ENCODE data around the gene PHLDB3.

PHLDB3 gene

DNA sequence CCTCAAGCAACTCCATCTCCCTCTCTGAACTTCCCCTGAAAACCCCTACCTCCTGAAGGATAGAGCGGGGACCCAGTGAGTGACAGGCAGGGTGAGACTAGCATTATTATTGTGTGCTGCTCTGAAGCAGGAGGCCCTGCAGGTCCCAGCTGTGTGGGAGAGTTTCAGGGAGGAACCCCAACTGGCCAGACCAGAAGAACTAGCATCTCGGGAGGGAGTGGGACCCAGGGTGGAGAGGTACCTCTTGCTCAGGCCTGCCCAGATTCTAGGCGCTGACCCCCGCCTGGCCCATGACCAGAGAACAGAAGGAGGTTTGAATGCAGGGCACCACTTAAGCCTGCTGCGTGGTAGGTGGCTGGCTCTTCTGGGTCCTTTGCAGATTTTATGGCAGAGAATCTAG, 33.5 kb downstream of the PHLDB3 start:
- DNase-seq (ENCODE audit: low read depth, low spot score): peak; percentile 70
- H3K27ac ChIP-seq: peak overlapping the region; percentile 82

DNA sequence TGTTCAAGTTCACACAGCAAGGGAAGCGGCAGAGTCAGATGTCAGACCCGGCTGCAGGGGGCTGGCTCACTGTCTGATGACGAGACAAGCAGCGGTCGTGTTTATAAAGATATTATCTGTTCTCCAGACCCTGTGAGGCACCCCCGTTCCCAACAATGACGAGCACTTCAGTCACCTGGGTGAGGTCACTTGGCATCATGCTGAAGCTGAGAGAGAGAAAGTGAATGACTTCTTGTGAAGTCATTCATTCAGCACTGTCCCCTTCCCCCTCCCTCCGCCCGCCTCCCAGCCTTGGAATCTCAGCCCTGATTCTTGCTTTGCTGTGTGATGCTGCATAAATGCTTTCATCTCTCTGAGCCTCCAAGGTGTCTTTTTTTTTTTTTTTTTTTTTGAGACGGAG, 34.3 kb downstream of the PHLDB3 start:
- peak overlapping the region; percentile 82 for H3K27ac ChIP-seq
- DNase-seq (ENCODE audit: low read depth, low spot score): peak; percentile 57

DNA sequence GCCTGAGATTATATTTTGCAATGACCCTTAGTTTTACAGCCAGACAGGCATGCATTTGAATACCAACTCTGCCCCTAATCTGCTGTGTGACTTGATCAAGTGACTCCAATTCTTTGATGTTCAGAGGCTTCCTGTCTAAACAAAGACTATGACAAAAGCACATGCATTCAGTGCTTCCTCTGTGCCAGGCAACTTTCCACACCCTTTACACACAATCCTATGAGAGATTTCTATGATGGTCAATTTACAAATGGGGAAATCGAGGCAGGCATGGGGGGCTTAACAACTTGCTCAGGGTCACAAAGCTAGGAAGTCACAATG, 35.4 kb downstream of the PHLDB3 start:
- no peak for DNase-seq (ENCODE audit: low read depth, low spot score)

DNA sequence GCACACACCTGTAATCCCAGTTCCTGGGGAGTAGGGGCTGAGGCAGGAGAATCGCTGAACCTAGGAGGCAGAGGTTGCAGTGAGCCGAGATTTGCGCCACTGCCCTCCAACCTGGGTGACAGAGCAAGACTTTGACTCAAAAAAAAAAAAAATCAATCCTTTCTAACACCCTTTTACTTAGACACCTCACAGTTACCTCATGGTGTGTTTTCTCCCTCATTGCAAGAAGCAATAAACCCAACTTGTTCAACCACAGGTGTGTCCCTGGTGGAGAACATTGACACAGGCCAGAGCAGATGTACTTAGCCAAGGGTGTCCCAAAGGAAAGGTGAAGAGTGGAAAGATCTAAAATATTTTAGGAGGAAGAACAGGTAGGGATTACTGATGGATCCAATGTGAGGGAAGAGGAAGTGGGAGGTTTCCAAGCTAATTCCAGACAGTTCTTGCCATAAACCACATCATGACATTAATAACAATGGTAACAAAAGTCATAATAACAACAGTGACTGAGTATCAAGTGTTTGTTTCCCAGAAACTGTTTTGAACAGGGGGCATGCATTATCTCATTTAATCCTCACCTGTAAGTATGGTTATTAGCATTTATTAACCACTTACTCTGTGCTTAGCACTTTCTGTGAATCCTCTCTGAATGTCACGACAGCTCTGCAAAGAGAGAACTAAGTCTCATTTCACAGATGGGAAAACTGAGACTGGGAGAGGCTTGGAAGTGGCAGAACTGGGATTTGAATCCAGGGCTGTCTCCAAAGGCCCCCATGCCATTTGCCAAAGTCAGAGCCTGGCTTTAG, 36.0 kb downstream of the PHLDB3 start:
- DNase-seq (ENCODE audit: low read depth, low spot score): no peak
- H3K27ac ChIP-seq: peak overlapping the region; percentile 82

More for the DNA sequence above, 35.4 kb downstream of the PHLDB3 start:
- peak overlapping the region; percentile 82 for H3K27ac ChIP-seq

DNA sequence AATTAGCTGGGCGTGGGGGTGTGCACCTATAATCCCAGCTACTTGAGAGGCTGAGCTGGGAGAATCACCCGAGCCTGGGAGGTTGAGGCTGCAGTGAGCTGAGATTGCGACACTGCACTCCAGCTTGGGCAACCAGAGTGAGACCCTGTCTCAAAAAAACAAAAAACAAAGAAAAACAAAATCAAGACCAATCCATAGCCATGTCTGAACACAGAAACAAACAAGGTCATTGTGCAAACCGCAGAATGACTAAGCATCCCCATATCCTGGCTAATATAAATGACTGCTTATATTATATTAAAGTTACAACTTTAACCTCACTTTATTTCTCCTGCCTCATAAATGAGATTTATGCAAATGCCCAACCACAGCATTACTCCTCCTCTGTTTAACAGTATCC, 36.8 kb downstream of the PHLDB3 start:
- H3K27ac ChIP-seq: peak overlapping the region; percentile 82

DNA sequence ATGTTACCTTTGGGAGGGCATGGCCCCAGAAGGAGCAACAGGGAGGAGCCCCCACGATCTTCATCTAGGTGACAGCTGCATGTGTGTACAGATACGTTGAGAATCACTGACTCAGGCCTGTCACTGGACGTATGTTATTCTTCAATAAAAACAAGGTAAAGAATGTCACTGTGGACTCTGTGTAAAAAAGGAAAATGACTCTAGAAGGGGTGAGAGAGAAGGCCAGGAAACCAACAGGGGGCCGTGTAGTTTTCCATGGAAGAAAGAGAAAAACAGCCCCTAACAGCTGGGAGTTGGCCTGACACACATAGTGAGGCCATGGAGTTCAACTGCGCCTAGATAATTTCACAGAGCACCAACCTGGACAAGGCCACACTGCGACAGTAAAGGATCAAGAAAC, 37.3 kb downstream of the PHLDB3 start:
- peak overlapping the region; percentile 82 for H3K27ac ChIP-seq
- DNase-seq (ENCODE audit: low read depth, low spot score): no peak

More for the DNA sequence above, 36.8 kb downstream of the PHLDB3 start:
- no peak for DNase-seq (ENCODE audit: low read depth, low spot score)

DNA sequence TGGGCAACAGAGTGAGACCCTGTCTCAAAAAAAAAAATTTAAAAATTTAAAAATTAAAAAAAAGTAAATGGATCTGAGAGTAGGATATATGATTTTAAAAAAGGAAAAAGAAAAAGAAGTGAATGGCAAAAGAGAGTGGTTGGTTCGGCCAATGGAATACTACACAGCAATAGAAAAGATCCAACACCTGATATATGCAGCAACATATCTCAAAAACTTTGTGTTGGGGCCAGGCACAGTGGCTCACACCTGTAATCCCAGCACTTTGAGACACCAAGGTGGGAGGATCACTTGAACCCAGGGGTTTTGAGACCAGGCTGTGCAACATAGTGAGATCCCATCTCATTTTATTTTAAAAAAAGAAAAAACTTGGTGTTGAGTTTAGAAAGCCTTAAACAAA, 37.8 kb downstream of the PHLDB3 start:
- peak overlapping the region; percentile 82 for H3K27ac ChIP-seq
- no peak for DNase-seq (ENCODE audit: low read depth, low spot score)

DNA sequence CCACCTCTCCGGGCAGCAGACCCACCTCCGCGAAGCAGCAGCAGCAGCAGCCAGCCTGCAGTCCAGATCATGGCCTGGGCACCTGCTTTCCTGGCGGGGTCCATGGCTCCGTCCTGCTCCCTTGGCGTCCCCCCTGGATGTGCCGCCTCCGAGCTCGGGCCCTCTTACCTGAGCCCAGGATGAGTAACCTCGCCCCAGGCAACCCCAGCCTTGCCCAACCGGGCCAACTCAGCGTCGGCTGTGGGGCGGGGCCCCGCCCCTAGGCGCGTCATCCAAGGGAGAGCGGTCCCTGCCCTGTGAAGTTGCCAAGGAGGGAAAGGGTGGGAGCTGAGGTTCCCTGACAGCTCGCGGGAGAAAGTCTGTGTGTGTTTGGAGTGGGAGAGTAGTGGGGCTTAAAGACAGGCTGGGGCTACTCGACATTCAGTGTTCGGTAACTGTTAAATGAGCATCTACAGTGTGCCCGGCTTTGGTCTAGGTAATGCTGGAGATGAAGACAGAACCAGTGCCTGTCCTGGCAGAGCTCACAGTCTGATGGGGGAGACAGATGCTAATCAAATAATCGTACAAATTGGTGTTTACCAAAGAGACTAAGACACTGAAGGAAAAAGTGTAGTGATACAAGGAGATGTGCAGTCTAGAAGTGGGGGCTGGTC, 39.0 kb downstream of the PHLDB3 start, which contains the start of gene LYPD3:
Gene LYPD3, minus strand, starts transcription at position 141 of the 653 bp plus-strand sequence. Its CDS starts 37 bp downstream, at position 104.
- peak within 1 kb of the TSS; percentile 75 for H3K27ac ChIP-seq
- peak; percentile 66 for DNase-seq (ENCODE audit: low read depth, low spot score)

DNA sequence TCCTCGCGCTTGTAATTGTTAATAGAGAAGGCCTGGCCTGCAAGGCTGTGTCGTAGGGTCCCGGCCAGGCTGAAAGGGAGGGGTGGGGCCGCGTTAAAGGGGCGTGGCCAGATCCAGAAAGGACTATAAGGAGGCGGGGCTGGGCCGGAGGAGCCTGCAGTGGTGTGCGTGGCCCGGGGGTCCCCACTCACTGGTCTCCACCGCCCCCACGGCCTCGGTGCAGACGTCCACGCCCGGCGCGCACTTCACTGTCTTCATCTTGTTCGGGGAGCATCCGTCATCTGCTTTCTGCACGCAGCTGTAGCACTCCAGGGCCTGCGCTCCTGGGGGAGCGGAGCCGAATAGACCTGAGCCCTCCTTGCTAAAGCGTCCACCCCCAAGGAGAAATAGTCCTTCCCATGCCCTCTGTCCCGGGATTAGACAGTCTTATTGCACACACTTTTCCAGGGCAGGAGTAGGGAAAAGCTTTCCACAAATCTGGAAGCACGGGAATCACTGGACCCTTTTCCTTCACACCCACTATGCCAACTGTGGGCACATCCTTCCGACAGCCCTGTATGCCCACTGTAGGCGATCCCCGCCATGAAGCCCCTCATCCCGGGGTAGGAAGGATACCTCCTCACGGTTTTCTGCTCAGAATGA, 40.3 kb downstream of the PHLDB3 start:
- H3K27ac ChIP-seq: peak overlapping the region; percentile 75
- DNase-seq (ENCODE audit: low read depth, low spot score): no peak

DNA sequence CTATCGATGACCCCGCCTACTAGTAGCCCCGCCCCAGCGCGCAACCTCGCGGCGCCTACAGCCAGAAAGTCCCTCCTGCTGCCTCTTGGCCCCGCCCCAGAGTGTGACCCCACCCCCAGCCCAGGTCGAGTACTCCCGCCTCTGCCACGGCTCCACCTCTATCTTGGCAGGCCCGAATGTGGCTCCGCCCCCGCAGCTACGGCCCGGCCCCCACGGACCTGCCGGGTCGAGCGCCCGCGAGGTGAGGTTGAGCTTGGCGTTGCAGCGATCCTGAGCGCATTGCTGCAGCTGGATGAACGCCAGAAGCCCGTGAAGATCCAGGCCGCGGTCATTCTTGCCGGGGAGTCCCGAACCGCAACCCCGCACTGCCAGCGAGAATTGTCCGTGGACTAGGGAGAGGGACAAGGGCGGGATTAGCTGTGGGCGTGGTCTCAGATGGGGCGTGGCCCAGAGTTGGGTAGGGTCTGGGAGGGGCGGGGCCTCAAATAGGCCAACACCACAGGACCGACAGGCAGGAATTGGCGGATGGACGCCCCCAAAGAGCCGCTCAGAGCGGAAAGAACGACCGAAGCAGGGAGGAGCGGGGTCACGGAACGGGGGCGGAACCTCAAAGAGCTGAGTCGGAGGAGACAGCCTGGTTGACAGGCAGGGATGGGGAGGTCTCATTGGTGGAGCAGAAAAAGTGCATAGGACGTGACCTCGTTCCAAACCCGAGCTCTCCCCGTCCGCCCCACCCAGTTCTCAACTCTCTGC, 41.0 kb downstream of the PHLDB3 start:
- H3K27ac ChIP-seq: peak overlapping the region; percentile 75
- DNase-seq (ENCODE audit: low read depth, low spot score): peak; percentile 75

DNA sequence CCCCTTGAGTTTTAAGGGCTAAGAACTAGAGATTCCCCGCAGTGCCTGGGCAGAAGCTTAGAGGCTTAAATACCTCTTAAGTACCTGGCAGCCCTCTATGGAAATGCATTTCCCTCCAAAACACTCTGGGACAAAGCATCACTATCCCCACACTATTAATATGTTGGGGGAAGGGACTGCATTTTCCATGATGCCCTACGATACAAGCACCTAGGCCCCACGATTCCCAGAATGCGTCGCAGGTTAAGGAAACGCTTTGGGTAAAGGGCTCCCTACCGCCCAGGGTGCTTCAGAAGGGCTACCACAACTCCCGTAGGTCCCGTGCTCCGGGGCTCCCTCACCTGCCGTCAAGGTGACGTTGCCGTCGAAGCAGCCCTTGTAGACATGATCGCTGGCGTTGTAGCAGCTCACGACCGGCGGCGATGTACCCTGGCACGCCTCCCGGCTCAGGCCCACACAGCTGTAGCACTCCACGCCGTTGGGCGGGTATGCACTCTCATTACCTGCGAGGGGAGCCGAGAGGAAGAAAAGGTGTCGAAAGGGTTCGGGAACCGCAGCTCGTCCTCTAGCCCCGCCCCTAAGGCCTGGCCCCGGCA, 41.7 kb downstream of the PHLDB3 start:
- DNase-seq (ENCODE audit: low read depth, low spot score): no peak
- peak overlapping the region; percentile 75 for H3K27ac ChIP-seq

DNA sequence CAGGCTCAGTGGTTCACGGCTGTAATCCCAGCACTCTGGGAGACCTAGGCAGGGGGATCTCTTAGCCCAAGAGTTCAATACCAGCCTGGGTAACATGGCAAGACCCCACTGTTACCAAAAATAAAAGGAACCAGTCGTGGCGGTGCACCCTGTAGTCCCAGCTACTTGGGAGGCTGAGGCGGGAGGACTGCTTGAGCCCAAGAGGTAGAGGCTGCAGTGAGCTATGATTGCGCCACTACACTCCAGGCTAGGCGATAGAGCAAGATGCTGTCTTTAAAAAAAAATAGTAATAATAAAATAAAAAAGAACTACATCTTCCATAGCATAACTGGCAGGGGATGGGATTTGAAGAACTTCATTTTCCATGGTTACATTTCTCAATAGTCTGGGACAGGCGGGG, 42.2 kb downstream of the PHLDB3 start:
- H3K27ac ChIP-seq: peak overlapping the region; percentile 75
- DNase-seq (ENCODE audit: low read depth, low spot score): no peak

DNA sequence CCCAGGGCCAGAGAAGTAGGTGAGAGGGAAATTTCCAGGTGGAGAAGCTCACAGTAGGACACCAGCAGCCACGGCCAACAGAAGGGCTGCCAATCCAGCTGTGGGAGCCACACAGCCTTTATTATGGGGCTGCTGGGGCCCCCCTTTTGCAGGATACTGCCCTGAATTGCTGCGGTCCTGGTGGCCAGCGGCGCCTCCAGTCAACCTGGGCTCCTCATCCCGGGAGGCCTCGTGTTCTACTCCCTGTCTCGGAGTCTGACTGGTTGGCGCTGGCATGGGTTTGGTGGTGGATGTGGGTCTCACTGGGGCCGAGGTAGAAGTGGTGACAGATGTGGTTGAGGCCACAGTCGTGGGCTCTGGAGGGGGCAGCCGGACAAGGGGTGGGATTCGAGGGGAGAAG, 43.2 kb downstream of the PHLDB3 start:
- no peak overlapping the region for H3K27ac ChIP-seq
- no peak for DNase-seq (ENCODE audit: low read depth, low spot score)

DNA sequence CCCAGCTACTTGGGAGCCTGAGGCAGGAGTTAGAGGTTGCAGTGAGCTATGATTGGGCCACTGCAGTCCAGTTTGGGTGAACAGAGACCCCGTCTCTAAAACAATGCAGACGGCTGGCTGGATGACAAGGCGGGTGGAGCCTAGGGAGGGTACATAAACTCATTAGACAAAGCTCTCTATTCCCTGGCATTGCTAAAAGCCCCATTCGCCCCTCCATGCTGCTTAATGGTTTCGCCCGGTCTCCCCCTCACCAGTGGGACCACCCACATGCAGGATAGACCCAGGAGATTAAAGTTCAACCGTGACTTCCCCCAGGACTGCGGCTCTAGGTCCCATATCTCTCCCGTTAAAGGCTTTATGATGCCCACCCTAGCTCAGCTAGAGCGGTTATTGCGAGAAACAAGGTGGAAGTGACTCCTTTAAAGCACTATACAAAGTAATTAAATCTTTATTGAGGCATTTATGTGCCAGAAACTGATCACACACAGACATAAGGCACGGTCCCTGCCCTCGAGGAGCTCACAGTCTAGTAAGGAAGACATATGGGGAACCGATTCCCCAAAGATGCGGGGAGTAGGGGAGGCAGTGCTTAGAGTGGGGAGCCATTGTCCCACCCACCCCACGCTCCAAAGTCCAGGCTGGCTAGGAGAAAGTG, 44.1 kb downstream of the PHLDB3 start:
- H3K27ac ChIP-seq: no peak overlapping the region
- DNase-seq (ENCODE audit: low read depth, low spot score): no peak

DNA sequence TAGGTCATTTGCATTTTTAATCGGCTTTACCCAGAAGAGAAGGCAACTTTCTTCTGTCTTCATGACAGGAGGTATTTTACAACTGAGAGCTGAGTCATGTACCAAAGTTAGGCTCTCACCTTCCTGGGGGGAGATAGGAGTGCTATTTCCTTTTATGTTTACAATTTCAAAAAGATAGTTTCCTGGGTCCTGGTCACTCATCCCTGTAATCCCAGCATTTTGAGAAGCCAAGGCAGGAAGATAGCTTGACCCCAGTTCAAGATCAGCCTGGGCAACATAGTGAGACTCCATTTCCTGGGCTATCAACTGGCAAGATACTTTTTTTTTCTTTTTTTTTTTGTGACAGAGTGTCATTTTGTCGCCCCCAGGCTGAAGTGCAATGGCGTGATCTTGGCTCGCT, 46.7 kb downstream of the PHLDB3 start:
- H3K27ac ChIP-seq: no peak overlapping the region
- no peak for DNase-seq (ENCODE audit: low read depth, low spot score)

DNA sequence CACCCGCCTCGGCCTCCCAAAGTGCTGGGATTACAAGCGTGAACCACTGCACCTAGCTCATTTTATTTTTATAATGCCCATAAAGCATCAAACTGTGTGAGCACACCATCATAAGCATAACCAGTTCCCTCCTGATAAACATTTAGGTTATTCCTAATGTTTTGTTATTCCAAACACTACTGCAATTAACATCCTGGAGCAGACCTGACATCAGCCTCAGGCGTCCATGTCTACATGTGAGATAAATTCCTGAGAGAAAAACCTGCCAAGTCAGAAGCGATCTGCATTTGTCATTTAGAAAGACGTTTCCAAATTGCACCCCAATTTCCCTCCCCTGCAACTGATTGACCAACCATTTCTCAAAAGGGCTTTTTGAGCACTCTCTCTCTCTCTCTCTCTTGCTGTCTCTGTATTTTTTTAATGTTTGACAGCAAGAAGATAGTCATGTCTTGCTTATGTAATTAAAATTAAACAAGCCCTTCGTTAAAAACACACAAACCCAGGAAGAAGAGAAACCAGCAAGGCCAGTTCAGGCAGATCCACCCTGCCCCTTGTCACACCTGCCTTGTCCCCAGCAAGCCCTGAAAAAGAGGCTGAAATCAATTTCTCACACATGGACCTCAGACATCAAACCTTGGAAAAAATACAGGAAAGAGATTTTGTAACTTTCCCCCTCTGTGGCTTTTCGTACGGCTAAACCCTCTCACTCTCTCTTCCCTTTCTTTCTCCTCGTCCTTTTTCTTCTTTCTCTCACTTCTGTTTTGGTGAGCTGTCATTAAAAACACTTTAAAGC, 49.0 kb downstream of the PHLDB3 start:
- DNase-seq (ENCODE audit: low read depth, low spot score): no peak
- peak overlapping the region; percentile 50 for H3K27ac ChIP-seq

DNA sequence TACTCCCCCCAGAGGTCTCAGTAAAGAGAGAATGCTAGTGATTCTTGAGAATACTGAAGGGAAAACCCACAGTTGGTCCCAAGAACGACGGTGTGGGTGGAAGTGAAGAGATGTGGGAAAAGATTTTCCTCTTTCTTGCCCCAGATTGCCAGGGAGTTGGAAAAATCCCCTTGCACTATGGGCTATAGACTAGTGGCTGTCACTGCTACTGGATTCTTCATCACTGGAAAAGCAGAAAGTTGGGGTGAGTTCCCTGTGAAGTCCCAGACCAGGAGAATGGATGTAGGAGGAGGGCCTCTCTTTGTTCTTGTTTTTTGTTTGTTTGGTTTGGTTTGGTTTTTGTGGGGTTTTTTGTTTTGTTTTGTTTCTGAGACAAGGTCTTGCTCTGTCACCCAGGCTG, 50.5 kb downstream of the PHLDB3 start:
- no peak overlapping the region for H3K27ac ChIP-seq

DNA sequence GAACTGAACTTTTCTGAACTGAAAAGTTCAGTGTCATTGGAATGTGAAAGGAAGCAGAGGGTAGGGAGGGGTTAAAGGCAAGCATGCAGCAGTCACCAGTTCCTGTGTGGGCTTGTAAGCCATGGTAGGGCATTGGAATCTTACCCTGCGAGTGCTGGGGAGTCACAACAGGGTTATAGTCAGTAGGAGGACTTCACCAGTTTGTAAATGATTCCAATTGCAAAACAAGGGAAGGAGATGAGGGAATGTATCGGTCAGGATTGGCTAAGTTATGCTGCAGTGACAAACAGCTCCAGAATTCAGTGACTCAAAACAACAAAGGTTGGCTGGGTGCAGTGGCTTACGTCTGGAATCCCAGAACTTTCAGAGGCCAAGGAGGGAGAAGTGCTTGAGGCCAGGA, 52.0 kb downstream of the PHLDB3 start:
- peak overlapping the region; percentile 57 for H3K27ac ChIP-seq
- DNase-seq (ENCODE audit: low read depth, low spot score): peak; percentile 81

More for the DNA sequence above, 50.5 kb downstream of the PHLDB3 start:
- DNase-seq (ENCODE audit: low read depth, low spot score): no peak

DNA sequence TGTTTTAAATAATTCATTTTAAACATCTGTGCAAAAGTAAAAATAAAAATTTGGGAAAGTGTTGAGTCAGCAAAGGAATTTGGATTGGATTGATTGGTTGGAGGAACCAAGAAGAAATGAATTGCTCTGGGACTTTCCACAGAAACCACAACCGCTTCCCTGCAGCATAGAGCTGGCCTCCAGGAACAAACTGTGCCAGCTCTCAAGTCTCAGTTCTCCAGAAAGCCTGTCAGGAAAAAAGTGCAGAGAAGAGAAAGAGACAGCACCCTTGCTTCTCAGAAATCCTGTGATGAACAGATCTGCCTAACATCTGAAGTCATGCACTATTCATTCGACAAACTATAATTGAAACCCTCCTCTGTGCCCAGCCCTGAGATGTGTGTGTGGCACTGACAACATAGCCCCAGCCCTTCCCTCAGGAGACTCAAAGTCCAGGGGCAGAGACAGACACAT, 54.0 kb downstream of the PHLDB3 start:
- peak overlapping the region; percentile 14 for H3K27ac ChIP-seq
- no peak for DNase-seq (ENCODE audit: low read depth, low spot score)

Data from epithelial cell of prostate (primary cell).